ENCODE measurements around the gene ALKBH4. TPM values are rescaled to one million over a fixed set of nuclear protein-coding genes. Genes with fewer than 3 reads are reported as not detected.
A peak's percentile ranks its signal among the peaks of the same experiment; 100 is the strongest.

ALKBH4 gene
- total and polyA plus RNA-seq, 11 donors, result 4.9 to 19.4 (median 6.8) TPM

DNA sequence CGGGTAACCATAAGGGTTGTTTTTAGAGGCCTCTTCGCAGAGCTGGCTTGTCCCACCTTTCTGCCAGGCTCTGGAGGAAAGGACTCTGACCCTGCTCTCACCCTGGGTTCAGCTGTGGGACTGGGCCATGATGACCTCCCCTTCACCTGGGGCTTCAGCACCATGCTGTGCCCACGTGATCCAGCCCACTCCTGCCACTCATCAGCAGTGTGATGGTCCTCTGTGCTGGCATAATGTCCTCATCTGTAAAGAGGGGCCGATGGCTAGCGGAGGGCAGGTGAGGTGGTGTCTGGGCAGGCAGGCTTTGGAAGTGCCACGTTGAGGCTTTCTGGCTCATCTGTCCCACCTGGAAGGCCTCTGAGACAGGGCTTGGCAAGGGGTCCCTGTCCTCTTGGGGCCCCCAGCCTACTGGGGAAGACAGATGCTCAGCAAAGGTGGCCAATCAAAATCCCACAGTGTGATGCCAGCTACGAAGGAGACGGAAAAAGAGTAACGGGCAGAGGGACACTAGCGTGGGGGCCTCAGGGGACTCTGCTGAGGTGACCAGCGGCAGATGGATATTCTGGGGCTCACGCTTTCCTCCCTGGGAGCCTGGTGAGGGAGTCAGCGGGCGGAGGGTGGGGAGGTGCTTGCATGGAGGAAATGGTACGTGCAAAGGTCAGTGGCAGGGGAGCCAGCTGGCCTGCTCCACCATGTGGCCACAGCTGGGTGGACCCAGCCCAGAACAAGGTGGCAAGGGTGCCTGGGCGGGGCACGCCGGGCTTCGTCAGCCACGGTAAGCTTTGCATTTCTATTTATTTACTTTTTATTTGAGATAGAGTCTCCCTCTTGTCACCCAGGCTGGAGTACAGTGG, 5.5 kb upstream of the ALKBH4 start:
- WGBS, 4 donors, result 78 to 87% (median 84%) methylated on average over 19 to 20 of the region's 20 CpGs
- peaks cover 0 to 47% (median 24%) of the 10 kb centered on the region in 9 donors for H3K36me3 ChIP-seq

DNA sequence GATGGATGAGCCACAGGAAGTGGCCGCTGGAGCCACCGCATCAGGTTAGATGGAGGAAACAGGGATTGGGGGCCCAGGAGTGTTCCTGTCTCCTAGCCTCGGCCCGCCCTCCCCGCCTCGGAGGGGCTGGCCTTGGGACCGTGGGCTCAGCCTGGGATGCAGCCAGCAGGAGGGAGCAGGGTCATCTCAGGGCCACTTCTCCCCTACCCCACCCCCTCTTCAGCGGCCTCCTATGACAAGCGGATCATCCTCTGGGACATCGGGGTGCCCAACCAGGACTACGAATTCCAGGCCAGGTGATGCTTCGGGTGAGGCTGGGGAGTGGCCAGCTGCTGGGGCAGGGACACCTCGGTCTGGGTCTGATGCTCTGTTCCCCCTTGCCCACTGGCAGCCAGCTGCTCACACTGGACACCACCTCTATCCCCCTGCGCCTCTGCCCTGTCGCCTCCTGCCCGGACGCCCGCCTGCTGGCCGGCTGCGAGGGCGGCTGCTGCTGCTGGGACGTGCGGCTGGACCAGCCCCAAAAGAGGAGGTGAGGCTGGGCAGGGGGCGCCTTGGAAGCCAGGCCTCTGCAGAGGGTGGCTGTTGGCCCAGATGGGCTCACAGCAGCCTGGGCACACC, 4.8 kb upstream of the ALKBH4 start:
- Histone ChIP-seq H3K27me3 (no peaks in the 10 kb centered on the region), H3K4me1 (peaks cover 0 to 13% (median 10%) of the 10 kb centered on the region in 12 donors), H3K27ac (no peak overlapping the region), H3K4me3 (no peak overlapping the region), H3K9me3 (no peaks in the 10 kb centered on the region), H3K36me3 (peaks cover 0 to 47% (median 24%) of the 10 kb centered on the region in 9 donors)
- DNase-seq (peak in 3 of 5 donors; percentile 8 to 46 (median 20)), ATAC-seq (no peak)
- TF ChIP-seq CTCF (IDR thresholded peaks at IDR 0.05) (no peak), POLR2A (IDR thresholded peaks at IDR 0.05) (no peak)
- intact Hi-C loops (cut with DNase I), result loop anchor here in 1 of 10 donors (5.0 kb wide), 1 partner anchor 52 kb away; no protein-coding TSS in a partner anchor
- WGBS, 4 donors, result 88 to 92% (median 89%) methylated on average over 15 to 24 of the region's 24 CpGs

More for the DNA sequence above, 5.5 kb upstream of the ALKBH4 start:
- DNase-seq, result peak in 4 of 5 donors; percentile 10 to 57 (median 26)
- H3K4me3 ChIP-seq, result no peak overlapping the region
- no peaks in the 10 kb centered on the region for H3K9me3 ChIP-seq
- ATAC-seq, result no peak
- peaks cover 0 to 12% (median 10%) of the 10 kb centered on the region in 12 donors for H3K4me1 ChIP-seq
- TF ChIP-seq POLR2A (IDR thresholded peaks at IDR 0.05) (no peak), CTCF (IDR thresholded peaks at IDR 0.05) (no peak)
- intact Hi-C loops (cut with DNase I), result loop anchor here in 1 of 10 donors (5.0 kb wide), 1 partner anchor 53 kb away; no protein-coding TSS in a partner anchor
- no peaks in the 10 kb centered on the region for H3K27me3 ChIP-seq
- H3K27ac ChIP-seq, result no peak overlapping the region

GRCh38 chr7:102468478-102469350, 4.1 kb upstream of the ALKBH4 start:
- WGBS, 4 donors, result 84 to 88% (median 87%) methylated on average over 31 to 40 of the region's 40 CpGs
- no peak overlapping the region for H3K4me3 ChIP-seq
- intact Hi-C loops (cut with DNase I), result loop anchor here in 1 of 10 donors (5.0 kb wide), 1 partner anchor 51 kb away; no protein-coding TSS in a partner anchor
- H3K27me3 ChIP-seq, result no peaks in the 10 kb centered on the region
- H3K9me3 ChIP-seq, result no peaks in the 10 kb centered on the region
- peaks cover 2 to 19% (median 15%) of the 10 kb centered on the region in 12 donors for H3K4me1 ChIP-seq
- no peak overlapping the region for H3K27ac ChIP-seq
- ATAC-seq (no peak), DNase-seq (peak in 3 of 5 donors; percentile 11 to 63 (median 29))
- peaks cover 0 to 44% (median 23%) of the 10 kb centered on the region in 9 donors for H3K36me3 ChIP-seq
- TF ChIP-seq POLR2A (IDR thresholded peaks at IDR 0.05), result no peak

Data from heart left ventricle (tissue), 16 donors.